PC-9 (cell line): ENCODE data around the gene PTPN14.

Experiments used
- EZH2 ChIP-seq: fragments of 200-600 bp; sonication (generic); IDR thresholded peaks from 2 replicates; pipeline ENCODE4 v1.8.0; 2017; ENCODE audit warnings: antibody characterized with exemption, low read depth
- TF ChIP-seq, protein P1 (sequence below): fragments of 200-600 bp; sonication (generic); conservative IDR thresholded peaks from 2 replicates; pipeline ENCODE4 v1.6.1; 2017; ENCODE audit warnings: mixed run types, antibody characterized with exemption, mild to moderate bottlenecking, moderate library complexity

DNA sequence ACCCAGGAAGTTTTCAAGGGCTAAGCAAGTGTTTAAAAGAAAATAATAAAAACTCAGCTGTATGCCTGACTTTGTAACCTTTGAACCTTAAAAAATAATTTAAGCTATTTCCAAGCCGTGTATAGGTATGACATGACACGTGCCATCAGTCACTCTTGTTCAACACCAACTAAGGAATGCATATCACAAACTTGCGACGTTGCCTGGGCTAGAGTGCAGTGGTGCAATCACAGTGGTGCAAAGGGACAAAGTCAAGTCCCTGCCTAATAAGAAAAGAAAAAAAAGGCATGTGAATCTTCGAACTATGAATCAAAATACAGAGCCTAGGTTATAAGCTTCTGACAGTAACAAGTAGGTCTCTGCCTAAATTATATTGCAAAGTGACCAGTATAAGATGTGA is 191.3 kb downstream of the PTPN14 start:
- TF ChIP-seq, protein P1, sequence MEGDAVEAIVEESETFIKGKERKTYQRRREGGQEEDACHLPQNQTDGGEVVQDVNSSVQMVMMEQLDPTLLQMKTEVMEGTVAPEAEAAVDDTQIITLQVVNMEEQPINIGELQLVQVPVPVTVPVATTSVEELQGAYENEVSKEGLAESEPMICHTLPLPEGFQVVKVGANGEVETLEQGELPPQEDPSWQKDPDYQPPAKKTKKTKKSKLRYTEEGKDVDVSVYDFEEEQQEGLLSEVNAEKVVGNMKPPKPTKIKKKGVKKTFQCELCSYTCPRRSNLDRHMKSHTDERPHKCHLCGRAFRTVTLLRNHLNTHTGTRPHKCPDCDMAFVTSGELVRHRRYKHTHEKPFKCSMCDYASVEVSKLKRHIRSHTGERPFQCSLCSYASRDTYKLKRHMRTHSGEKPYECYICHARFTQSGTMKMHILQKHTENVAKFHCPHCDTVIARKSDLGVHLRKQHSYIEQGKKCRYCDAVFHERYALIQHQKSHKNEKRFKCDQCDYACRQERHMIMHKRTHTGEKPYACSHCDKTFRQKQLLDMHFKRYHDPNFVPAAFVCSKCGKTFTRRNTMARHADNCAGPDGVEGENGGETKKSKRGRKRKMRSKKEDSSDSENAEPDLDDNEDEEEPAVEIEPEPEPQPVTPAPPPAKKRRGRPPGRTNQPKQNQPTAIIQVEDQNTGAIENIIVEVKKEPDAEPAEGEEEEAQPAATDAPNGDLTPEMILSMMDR: no peak
- TF ChIP-seq EZH2: no peak
